ENCODE measurements around the gene GPX5.

Gene GPX5

DNA sequence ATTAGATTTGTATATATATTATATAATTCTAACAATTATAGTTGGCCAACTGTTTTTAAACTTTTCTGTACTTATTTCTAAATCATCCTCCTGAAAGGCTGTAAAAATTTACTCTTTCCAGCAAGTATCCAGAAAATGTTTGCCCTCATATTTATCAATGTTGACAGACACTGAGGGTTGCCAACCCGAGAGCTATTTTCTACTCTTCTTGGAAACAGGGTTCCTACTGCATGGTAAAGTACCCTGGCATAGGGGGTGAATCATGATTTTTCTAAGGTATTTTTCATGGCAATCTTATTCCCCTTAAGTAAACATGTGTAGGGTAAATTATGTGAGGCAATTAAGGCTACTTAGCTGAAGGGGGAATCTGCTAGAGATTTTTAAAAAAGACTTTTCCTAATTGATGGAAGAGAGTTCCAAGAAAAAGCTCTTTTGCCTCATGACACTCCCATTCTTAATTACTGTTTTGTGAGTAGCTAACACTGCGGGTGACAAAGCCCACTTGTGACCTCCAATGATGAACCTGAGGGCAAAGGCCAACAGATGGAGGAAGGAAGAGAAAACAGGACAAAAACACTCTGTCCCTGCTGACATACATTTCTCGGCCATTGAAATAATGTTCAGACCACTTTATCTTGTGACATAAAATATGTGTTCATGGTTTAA is 37.9 kb downstream of the GPX5 start:
- no peak for DNase-seq

DNA sequence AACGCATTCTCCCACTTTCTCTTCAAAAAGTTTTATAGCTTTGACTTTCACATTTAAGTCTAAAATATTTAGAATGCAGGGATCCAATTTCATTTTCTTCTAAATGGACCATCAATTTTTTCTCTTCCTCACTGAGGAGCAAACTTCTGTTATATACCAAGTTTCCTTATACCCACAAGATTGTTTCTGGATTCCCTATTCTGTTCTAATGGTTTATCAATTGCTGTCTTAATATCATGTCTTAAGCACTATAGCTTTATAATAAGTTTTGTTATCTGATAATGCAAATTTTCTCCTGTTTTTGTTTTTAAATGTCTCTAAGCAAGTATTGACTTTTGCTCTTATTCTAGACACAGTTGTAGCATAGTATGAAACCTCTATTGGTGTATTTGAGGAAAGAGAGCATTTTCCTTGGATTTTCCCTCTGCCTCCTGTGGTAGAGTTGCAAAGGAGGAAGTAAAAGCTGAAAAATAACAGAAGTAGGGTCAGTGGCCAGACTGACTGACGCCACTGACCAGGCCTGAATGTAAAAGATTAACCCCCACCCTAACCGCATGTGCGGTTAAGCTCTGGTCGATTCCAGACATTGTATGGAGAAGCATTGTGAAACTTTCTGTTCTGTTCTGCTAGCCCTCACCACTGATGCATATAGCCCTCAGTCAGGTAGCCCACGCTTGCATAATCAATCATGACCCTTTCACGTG is 40.3 kb downstream of the GPX5 start:
- no peak for DNase-seq

DNA sequence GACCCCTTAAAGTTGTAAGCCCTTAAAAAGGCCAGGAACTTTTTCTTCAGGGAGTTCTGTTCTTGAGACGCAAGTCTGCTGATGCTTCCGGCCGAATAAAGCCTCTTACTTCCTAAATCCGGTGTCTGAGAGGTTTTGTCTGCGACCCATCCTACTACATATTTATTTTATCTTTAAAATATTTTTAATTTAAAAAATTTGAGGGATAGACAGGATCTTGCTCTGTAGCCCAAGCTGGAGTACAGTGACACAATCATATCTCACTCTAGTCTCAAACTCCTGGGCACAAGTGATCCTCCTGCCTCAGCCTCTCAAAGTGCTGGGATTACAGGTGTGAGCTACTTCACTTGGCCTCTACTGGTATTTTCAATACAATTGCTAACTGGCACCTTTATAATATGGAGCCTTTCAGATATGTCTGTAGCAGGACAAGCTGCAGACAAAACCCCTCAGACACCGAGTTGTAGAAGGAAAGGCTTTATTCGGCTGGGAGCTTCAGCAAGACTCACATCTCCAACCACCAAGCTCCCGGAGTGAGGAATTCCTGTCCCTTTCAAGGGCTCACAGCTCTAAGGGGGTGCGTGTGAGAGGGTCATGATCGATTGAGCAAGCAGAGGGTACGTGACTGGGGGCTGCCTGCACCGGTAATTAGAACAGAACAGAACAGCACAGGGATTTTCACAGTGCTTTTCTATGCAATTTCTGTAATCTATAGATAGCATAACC is 41.0 kb downstream of the GPX5 start:
- no peak for DNase-seq

DNA sequence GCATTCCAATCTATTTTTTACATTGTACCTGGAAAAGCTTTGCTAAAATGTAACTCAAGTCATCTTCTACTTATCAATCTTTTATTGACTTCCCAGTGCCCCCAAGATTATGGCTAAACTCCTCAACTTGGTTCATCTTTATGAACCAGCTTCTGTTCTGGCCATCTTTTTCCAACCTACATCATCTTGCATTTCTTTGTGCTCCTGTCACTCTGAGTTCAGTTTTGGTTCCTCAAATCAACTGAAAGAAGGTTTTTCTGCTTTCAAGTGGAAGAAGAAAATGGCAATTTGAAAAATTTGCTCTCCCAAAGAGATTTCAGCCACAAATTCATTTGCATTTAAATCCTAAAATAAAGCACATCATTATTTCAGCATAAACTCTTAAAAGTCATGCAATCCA is 41.8 kb downstream of the GPX5 start:
- DNase-seq = no peak

DNA sequence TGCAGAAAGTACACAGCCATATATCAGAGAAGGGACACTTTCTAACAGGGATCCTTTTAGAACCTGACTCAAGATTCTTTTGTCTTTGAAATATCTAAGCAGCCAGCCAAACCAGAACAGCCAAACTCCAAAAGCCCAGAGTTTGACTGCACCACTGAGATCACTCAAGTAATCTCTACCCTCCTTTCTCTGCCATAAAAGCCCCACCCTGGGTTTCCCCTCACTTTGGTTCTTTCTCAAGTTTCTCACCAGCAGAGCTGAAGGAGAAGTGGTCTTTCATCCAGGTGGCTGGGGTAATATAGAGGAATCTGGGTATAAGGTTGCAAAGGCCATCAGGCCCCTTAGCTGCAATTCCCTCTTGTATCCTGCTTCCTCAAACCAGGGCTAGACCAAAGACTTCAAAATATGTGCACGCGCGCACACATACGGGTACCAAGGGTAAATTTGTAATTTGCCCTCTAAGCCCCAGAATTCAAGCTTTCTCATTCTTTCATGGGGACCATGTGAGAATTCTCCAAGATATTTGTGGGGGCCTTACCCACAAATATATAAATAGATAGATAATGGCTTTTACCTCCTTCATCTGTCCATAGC is 42.9 kb downstream of the GPX5 start:
- DNase-seq = no peak

DNA sequence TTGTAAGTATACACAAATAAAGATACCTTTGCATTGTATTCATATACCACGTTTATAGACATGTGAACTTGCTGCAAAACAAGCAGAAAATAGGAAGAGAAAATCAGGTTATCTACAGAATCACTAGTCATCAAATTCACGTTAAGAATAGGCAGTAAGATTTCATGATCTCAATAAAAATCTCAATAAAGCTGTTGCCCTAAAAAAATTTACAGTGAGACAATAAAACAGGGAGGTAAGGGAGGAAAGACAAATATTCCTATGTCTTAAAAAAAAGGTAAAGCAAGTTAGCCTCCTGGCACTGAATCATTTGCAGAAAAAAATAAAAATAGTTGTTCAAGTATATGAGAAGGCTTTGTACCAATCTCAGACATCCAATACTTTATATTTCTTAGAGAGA is 44.1 kb downstream of the GPX5 start:
- DNase-seq = no peak

DNA sequence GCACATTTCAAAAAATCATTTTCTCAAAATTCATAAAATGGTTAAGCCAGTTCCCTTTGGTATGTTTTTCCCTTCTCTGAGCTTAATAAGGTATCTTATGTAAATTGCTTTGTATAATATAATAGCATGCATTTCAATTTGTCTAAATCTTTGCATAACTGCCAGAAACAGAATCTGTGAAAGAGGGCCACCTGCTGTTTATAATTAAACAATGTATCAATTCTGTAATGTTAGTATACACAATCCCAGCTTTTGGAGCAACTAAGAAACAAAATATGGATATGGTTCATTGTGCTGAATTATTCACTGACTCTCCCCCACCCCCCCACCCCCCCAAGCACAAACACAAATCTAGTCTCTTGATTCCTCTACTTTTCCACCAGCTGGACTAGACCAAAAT is 54.8 kb downstream of the GPX5 start:
- DNase-seq = no peak

DNA sequence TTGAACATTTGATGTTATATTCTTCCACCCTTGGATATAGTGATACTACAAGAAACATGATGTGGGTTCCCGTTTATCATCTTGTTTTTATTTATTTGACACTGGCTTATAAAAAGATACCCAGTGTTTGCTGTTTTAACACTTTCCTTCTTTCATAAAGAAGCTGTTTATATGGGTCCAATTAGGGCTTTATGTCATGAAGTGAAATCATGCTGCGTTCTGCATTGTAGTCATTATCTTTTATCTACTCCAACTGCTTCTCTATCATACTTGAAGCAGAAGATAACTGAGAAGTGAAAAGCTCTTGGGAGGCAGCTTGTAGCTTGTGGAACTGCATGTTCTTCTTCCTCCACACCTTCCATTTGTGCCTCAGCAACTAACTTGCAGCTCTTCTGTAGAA is 57.8 kb downstream of the GPX5 start:
- DNase-seq = no peak

Data from NCI-H187 treated with DMSO at 0.1 percent for 48 hours (cell line).